Right cardiac atrium (tissue), 5 donors: Measurements from ENCODE around the gene ZC3H12A. TPM values are rescaled to one million over a fixed set of nuclear protein-coding genes. Genes with fewer than 3 reads are reported as not detected.

Experiments
- ATAC-seq, 2 donors: fragments of 200-7000 bp; cut with Tn5 transposase; one replicate each; pipeline versions ENCODE4 v1.8.0 to v1.9.1; 2020; ENCODE audit warnings: moderate library complexity in 2 of 2, mild to moderate bottlenecking in 1 of 2
- DNase-seq, 3 donors: peaks; one replicate each; pipeline ENCODE4 v3.0.0-alpha.2; 2020
- H3K27ac ChIP-seq: one replicate; pipeline ENCODE4 v1.5.1; 2013; ENCODE audit warnings: mild to moderate bottlenecking, low read length, control low read depth, moderate library complexity
- H3K27me3 ChIP-seq: one replicate; pipeline ENCODE4 v1.6.1; 2013; ENCODE audit not compliant: control insufficient read depth, insufficient read depth
- H3K4me1 ChIP-seq: one replicate; pipeline ENCODE4 v1.6.1; 2013; ENCODE audit warnings: low read length; ENCODE audit not compliant: control insufficient read depth, insufficient read depth
- H3K4me3 ChIP-seq: one replicate; pipeline ENCODE4 v1.5.1; 2013; ENCODE audit warnings: low read length, control low read depth
- H3K9me3 ChIP-seq: one replicate; pipeline ENCODE4 v1.6.1; 2013; ENCODE audit warnings: low read length; ENCODE audit not compliant: control insufficient read depth
- WGBS: extraction: QIAGEN DNeasy Blood & Tissue Kit; methylation state at CpG from one replicate; pipeline ENCODE4 v1.1.7; 2013; 5-methylcytosine and 5-hydroxymethylcytosine counted together
- intact Hi-C, 4 donors: fragments of 100-400 bp; cut with DNase I; formaldehyde crosslinking; loops; one replicate each; pipeline versions ENCODE4 v1.11.0 to v1.14.0; 2022 to 2023
- polyA plus RNA-seq: library from polyadenylated mRNA; stranded (reverse); fragments of 200-250 nt; gene quantifications from one replicate; pipeline ENCODE4 v1.2.3, GENCODE V29; 2013
- total RNA-seq, 4 donors: library from RNA; stranded (reverse); fragmentation: NEBNext Ultra II Directional; extraction: Animal tissue kit (Norgen Biotek cat#: 25700); gene quantifications; one replicate each; pipeline ENCODE4 v1.2.1, GENCODE V29; 2021
- donor health status: healthy with polysubstance abuse.
- donor health status: DM: no; HTN: yes; CAD: no.
- donor health status: DM: no; HTN: no; CAD: no.
- donor health status: DM: no; HTN: yes; CAD: no; lungs with severe emphysema.
- donor health status: DM: yes; HTN: yes; CAD: no.

ZC3H12A gene
- total and polyA plus RNA-seq, 5 donors: 6.0 to 15.1 (median 7.2) TPM

DNA sequence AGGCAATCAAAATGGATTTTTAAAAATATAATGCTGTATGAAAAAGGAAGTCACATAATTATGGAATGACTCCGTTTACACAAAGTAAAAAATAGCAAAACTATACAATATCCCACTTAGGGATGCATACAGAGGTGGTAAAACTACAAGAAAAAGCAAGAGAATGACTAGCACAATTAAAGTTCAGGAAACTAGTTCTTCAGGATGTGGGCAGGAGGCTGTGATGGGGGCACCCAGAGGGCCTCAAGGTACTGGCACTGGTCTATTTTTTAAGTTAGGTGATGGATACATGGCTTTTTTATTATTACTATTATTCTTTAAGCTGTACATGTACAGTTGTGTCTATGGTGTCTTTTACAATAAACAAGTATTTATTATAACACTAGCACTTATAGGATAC lies 1.4 kb upstream of the ZC3H12A start:
- Histone ChIP-seq H3K9me3 (no peaks in the 10 kb centered on the region), H3K4me3 (no peak overlapping the region), H3K27me3 (no peaks in the 10 kb centered on the region), H3K4me1 (peaks cover 30% of the 10 kb centered on the region), H3K27ac (no peak overlapping the region)
- 78% methylated on average over 1 of the region's 1 CpG for WGBS
- DNase-seq (no peak), ATAC-seq (no peak)
- intact Hi-C loops: no loop called here

DNA sequence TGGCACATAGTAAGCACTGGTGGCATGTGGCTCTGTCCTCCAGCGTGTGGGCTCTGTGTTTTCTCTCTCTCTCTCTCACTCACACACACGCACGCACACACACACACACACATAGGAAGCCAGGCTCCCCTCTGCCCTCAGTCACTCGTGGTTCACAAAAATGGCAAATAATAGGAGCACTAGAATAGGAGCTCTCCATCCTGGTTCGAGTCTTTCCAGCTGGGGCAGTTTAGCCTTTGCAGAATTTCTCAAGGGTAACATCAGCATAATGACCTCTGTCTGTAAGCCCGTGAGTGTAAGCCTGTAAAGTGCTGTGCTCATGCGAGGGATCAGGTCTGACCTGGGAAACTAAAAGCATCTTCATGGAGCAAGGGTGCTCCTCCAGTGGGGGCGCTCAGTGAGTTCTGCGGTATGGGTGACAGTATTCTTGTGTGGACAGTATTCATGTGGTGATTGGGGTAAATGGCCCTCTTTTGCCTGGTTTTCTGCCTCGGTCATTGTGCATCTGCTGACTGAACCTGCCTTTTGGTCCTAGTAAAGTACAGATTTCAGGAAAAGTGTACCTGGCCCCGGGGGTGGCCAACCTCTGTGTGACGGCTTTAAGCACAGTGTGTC lies 842 bp upstream of the ZC3H12A start:
- WGBS: 19% methylated on average over 12 of the region's 12 CpGs
- Histone ChIP-seq H3K4me1 (peaks cover 33% of the 10 kb centered on the region), H3K4me3 (peak overlapping the region; percentile 90), H3K27ac (peak overlapping the region; percentile 82), H3K9me3 (no peaks in the 10 kb centered on the region), H3K27me3 (no peaks in the 10 kb centered on the region)
- DNase-seq: peak in 1 of 3 donors; percentile 18
- intact Hi-C loops: no loop called here
- no peak for ATAC-seq

DNA sequence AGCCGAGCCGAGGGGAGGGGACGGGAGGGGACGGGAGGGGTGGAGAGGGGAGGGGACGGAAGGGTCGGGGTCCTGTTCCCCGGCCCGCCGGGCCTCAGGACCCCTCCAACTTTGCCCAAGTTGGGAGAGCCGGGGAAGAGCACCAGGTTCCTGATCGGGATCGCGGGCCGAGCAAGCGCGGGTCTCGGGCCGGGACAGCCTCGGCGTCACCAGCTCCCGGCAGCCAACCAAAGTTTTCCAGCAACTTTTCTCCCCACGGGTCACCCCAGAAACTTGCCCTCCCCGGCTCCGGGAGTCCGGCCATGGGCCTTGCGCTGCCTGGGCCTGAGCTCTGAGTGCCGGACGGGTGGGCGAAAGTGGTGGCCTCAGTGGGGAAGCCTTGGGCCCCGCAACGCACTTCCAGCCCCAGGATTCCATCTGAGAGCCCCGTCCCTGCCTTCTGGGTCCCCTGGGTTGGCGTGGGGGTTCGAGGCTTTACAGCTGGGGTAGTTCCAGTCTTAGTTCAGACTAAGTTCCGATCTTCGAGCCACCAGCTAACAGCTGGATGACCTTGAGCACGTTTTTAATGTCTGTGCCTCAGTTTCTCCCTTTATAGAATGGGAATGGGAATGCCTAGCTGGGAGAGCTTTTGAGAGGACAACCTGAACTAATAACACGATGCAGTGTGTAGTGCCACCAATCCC lies 458 bp downstream of the ZC3H12A start:
- H3K4me1 ChIP-seq: peaks cover 34% of the 10 kb centered on the region
- DNase-seq: peak in 2 of 3 donors; percentile 82 to 83
- 3% methylated on average over 38 of the region's 38 CpGs for WGBS
- intact Hi-C loops: no loop called here
- peak overlapping the region; percentile 90 for H3K4me3 ChIP-seq
- ATAC-seq: peak; percentile 0 to 4
- peak overlapping the region; percentile 87 for H3K27ac ChIP-seq
- H3K27me3 ChIP-seq: no peaks in the 10 kb centered on the region
- H3K9me3 ChIP-seq: no peaks in the 10 kb centered on the region

DNA sequence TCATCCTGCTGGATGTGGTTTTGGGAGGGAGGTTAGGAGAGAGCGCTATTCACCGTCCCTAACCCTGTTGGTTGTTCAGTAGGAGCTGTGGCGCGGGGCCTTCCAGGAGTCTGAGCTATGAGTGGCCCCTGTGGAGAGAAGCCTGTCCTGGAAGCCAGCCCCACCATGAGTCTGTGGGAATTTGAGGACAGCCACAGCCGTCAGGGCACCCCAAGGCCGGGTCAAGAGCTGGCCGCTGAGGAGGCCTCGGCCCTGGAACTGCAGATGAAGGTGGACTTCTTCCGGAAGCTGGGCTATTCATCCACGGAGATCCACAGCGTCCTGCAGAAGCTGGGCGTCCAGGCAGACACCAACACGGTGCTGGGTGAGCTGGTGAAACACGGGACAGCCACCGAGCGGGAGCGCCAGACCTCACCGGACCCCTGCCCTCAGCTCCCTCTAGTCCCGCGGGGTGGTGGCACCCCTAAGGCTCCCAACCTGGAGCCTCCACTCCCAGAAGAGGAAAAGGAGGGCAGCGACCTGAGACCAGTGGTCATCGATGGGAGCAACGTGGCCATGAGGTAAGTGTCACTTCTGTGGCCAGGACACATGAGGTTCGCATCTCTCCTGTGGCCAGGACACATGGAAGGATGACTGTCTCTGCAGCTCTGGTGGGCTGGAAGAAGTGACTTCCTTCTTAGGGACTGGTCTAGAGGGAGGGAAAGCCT lies 1.2 kb downstream of the ZC3H12A start:
- Histone ChIP-seq H3K4me1 (peaks cover 39% of the 10 kb centered on the region), H3K4me3 (peak overlapping the region; percentile 90), H3K9me3 (no peaks in the 10 kb centered on the region), H3K27me3 (no peaks in the 10 kb centered on the region), H3K27ac (peak overlapping the region; percentile 87)
- no peak for ATAC-seq
- intact Hi-C loops: no loop called here
- DNase-seq: peak in 1 of 3 donors; percentile 56
- WGBS: 86% methylated on average over 24 of the region's 24 CpGs

DNA sequence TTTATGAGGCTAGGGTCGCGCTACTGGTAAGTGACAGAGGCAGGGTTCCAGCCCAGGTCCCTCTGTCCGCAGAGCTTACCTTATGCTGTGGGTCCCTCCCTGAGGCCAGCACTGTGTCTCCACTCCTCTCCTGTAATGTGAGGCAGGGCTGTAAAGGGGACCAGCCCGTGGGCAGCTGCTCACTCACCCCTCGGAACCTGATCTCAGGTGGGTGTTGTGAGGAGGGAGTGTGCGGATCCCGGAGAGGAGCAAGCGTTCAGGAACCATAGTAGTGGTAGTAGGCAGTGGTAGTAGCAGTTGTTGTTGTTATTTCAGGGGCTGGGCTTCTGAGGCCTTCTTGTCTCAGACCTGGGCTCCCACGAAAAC lies 1.7 kb downstream of the ZC3H12A start:
- peaks cover 39% of the 10 kb centered on the region for H3K4me1 ChIP-seq
- intact Hi-C loops: no loop called here

DNA sequence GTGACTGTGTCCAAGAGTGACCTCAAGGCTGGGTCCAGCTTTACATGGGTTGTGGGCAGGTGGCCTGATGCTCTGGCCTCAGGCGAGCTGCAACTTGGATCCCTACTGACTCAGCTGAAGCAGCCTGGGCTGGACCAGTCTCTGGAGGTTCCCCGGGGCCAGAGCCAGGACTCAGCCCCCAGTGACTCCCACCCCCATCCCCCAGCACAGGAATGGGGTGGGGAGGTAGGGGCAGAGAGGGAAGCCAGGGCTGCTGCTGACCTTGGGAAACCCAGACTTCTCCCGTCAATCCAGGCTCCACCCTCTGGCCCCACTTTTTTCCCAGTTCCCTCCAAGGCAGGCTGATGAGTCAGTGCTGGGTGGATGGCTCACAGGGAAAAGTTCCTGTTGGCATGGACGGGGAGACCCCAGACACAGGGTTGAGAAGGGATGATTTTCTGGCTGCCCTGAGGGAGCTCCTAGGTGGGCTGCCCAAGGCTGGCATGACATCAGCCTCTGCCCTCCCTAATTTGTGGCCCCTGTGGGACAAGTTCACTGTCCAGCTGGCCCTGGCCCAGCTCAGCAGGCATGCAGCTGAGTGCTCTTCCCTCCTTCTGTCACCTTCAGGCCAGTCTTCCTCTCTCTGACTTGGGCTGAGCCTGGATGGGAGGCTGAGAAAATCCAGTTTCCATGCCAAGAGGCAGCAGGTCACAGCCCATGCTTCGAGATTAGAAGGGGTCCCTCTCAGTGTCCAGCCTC lies 2.2 kb downstream of the ZC3H12A start:
- intact Hi-C loops: no loop called here
- H3K27ac ChIP-seq: peak overlapping the region; percentile 49
- H3K27me3 ChIP-seq: no peaks in the 10 kb centered on the region
- 12% methylated on average over 5 of the region's 5 CpGs for WGBS
- peak overlapping the region; percentile 90 for H3K4me3 ChIP-seq
- ATAC-seq (peak; percentile 54 to 60), DNase-seq (peak; percentile 84 to 88 (median 85))
- peaks cover 35% of the 10 kb centered on the region for H3K4me1 ChIP-seq
- H3K9me3 ChIP-seq: no peaks in the 10 kb centered on the region

More for the DNA sequence above, 1.7 kb downstream of the ZC3H12A start:
- no peak for DNase-seq
- no peak for ATAC-seq
- Histone ChIP-seq H3K9me3 (no peaks in the 10 kb centered on the region), H3K27ac (peak overlapping the region; percentile 49), H3K4me3 (peak overlapping the region; percentile 90), H3K27me3 (no peaks in the 10 kb centered on the region)
- 76% methylated on average over 9 of the region's 9 CpGs for WGBS

DNA sequence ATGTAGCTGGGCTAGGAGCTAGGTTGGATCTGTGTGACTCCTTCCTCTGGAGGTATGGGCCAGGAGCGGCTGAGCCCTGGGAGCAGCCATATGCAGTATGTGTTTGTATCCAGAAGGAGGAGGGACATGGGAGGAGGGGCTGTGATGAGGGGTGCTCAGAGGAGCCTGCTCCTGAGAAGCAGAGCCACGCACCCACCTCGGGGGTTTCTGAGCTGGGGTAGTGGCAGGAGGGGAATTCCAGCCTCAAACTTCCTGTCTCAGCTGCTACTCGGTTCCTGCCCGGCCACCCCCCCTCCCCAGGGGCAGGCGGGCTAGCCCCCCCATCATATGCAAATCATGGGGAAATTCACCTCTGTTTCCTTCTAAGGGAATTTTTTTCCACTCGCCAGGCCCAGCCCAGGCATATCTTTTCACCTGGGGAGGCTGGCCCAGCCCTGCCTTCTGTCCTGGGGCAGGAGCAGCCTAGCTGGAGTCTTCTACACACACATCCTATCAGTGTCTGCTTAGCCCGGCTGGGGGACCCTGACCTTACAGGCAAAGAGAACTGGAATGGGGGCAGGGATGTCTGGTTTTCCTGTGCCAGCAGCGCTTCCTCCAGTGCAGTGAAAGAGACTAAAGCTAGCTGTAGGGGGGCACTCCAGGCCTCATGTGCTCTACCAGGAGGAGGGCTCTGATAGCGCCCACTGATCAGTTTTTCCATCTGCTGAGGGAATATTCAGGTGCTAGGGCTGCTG lies 3.0 kb downstream of the ZC3H12A start:
- intact Hi-C loops: no loop called here
- WGBS: 25% methylated on average over 10 of the region's 10 CpGs
- Histone ChIP-seq H3K4me1 (peaks cover 29% of the 10 kb centered on the region), H3K27ac (peak overlapping the region; percentile 49), H3K27me3 (no peaks in the 10 kb centered on the region), H3K9me3 (no peaks in the 10 kb centered on the region), H3K4me3 (peak overlapping the region; percentile 90)
- no peak for ATAC-seq
- DNase-seq: peak in 1 of 3 donors; percentile 62

DNA sequence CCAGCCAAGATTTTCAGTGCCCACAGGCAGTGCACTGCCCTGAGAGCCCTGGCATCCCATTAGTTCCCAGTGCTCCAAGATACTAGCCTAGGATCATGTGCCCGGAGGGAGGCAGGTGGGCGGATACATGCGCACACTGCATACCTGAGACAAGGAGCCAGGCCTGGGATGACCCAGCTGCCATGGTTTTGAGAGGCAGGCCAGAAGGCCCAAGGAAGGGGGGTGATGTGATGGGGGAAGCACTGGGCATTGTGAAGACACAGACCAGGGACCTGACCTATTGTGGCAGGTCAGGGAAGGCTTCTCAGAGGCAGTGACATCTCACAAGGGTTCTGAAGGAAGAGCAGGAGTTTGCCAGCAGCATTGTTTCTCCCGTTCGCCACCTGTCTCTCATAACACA lies 3.6 kb downstream of the ZC3H12A start:
- ATAC-seq (no peak), DNase-seq (no peak)
- H3K4me1 ChIP-seq: peaks cover 28% of the 10 kb centered on the region
- H3K27me3 ChIP-seq: no peaks in the 10 kb centered on the region
- intact Hi-C loops: no loop called here
- H3K27ac ChIP-seq: no peak overlapping the region
- no peak overlapping the region for H3K4me3 ChIP-seq
- 96% methylated on average over 5 of the region's 5 CpGs for whole genome bisulfite sequencing
- no peaks in the 10 kb centered on the region for H3K9me3 ChIP-seq

DNA sequence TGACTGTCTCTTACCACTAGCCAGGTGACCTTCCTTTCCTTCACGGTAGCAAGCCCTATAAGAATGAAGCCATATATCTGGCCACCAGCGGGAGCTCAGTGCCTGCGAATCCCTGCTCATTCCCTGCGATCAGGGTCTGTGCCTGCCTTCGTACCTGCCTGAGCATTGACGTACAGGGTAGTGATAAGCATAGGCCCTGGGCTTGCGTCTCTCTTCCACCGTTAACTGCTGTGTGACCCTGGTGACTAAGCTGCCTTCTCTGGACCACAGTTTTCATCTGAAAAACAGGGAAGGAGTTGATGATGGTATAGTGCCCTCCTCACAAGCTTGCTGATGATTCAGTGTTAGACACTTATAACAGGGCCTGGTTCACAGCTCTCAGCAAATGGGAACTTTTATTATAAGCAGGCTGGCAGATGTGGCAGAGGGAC lies 4.1 kb downstream of the ZC3H12A start:
- intact Hi-C loops: no loop called here
- Histone ChIP-seq H3K4me3 (no peak overlapping the region), H3K27me3 (no peaks in the 10 kb centered on the region), H3K4me1 (peaks cover 28% of the 10 kb centered on the region), H3K27ac (no peak overlapping the region), H3K9me3 (no peaks in the 10 kb centered on the region)
- DNase-seq (no peak), ATAC-seq (no peak)
- 89% methylated on average over 8 of the region's 8 CpGs for WGBS

DNA sequence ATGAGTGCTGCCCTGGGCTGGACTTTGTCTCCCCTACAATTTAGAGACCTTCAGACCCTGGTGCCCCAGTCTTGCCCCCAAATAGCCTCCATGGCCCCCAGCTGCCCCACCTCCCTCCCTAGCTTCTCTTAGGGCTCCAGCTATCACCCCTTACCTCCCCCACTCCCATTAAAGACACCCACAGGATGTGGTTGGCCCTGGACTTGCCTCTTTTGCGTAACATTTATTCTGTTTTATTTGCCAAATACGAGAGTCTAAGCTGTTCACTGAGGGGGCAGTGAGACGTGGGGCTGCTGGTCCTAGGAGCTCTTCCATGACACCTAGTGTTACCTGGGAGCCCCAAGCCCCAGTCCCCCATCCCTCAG lies 4.5 kb downstream of the ZC3H12A start:
- peaks cover 28% of the 10 kb centered on the region for H3K4me1 ChIP-seq
- DNase-seq: no peak
- peak overlapping the region; percentile 26 for H3K27ac ChIP-seq
- WGBS: 43% methylated on average over 3 of the region's 3 CpGs
- intact Hi-C loops: no loop called here
- ATAC-seq: no peak
- H3K9me3 ChIP-seq: no peaks in the 10 kb centered on the region
- H3K27me3 ChIP-seq: no peaks in the 10 kb centered on the region
- no peak overlapping the region for H3K4me3 ChIP-seq
